Liver (tissue), 9 donors: ENCODE results near the gene ATP5MG. TPM values are rescaled to one million over a fixed set of nuclear protein-coding genes. Genes with fewer than 3 reads are reported as not detected.

Experiments used
- DNase-seq: peaks from one replicate; pipeline ENCODE4 v3.0.0-alpha.2; 2017; ENCODE audit warnings: low spot score
- H3K27ac ChIP-seq, 2 donors: one replicate each; pipeline ENCODE4 v1.7.0; 2013; ENCODE audit warnings: inconsistent platforms in 2 of 2, low read length in 2 of 2, control low read depth in 1 of 2, low read depth in 1 of 2, mild to moderate bottlenecking in 1 of 2
- H3K27me3 ChIP-seq, 4 donors: one replicate each; pipeline versions ENCODE4 v1.6.1 to v1.7.0; 2013; ENCODE audit warnings: low read length in 3 of 4, inconsistent platforms in 1 of 4, mild to moderate bottlenecking in 1 of 4, moderate library complexity in 1 of 4; ENCODE audit not compliant: control insufficient read depth in 4 of 4, insufficient read depth in 4 of 4
- H3K36me3 ChIP-seq, 4 donors: one replicate each; pipeline versions ENCODE4 v1.6.1 to v1.7.0; 2013; ENCODE audit warnings: low read length in 3 of 4, mild to moderate bottlenecking in 3 of 4, low read depth in 1 of 4, moderate library complexity in 1 of 4; ENCODE audit not compliant: control insufficient read depth in 4 of 4, insufficient read depth in 3 of 4
- H3K4me1 ChIP-seq, 4 donors: one replicate each; pipeline versions ENCODE4 v1.6.1 to v1.7.0; 2013; ENCODE audit warnings: low read length in 3 of 4, mild to moderate bottlenecking in 3 of 4, moderate library complexity in 1 of 4; ENCODE audit not compliant: control insufficient read depth in 4 of 4, insufficient read depth in 4 of 4
- H3K4me3 ChIP-seq, 3 donors: one replicate each; pipeline versions ENCODE4 v1.6.1 to v1.7.0; 2013; ENCODE audit warnings: low read length in 3 of 3, control low read depth in 1 of 3, low read depth in 1 of 3, mild to moderate bottlenecking in 1 of 3
- H3K9ac ChIP-seq, 2 donors: one replicate each; pipeline ENCODE4 v1.7.0; 2013; ENCODE audit warnings: low read length in 2 of 2, mild to moderate bottlenecking in 2 of 2, moderate library complexity in 2 of 2, control low read depth in 1 of 2, low read depth in 1 of 2
- H3K9me3 ChIP-seq, 4 donors: one replicate each; pipeline versions ENCODE4 v1.6.1 to v1.7.0; 2013; ENCODE audit warnings: low read length in 3 of 4; ENCODE audit not compliant: control insufficient read depth in 4 of 4
- ATF3 ChIP-seq: IDR thresholded peaks from 2 replicates; pipeline ENCODE4 v1.6.1; 2016; ENCODE audit warnings: antibody characterized with exemption
- EGR1 ChIP-seq, 2 donors: IDR thresholded peaks; 2 replicates each; pipeline ENCODE4 v1.6.1; 2016 to 2018; ENCODE audit warnings: antibody characterized with exemption in 2 of 2, low read depth in 2 of 2
- FOXA1 ChIP-seq: IDR thresholded peaks from 2 replicates; pipeline ENCODE4 v1.6.1; 2016; ENCODE audit warnings: antibody characterized with exemption
- FOXA2 ChIP-seq: IDR thresholded peaks from 2 replicates; pipeline ENCODE4 v1.6.1; 2016; ENCODE audit warnings: antibody characterized with exemption
- GABPA ChIP-seq, 2 donors: IDR thresholded peaks in 1 of 2; conservative IDR thresholded peaks in 1 of 2; 2 replicates each; pipeline ENCODE4 v1.6.1; 2016; ENCODE audit warnings: antibody characterized with exemption in 2 of 2, mild to moderate bottlenecking in 1 of 2, moderate library complexity in 1 of 2
- HNF4A ChIP-seq, 2 donors: conservative IDR thresholded peaks; 2 replicates each; pipeline ENCODE4 v1.6.1; 2016; ENCODE audit warnings: antibody characterized with exemption in 2 of 2, mild to moderate bottlenecking in 2 of 2
- HNF4G ChIP-seq: IDR thresholded peaks from 2 replicates; pipeline ENCODE4 v1.6.1; 2016; ENCODE audit warnings: antibody characterized with exemption
- JUND ChIP-seq, 2 donors: IDR thresholded peaks; 2 replicates each; pipeline ENCODE4 v1.6.1; 2016; ENCODE audit warnings: antibody characterized with exemption in 2 of 2
- NR2F2 ChIP-seq: IDR thresholded peaks from 2 replicates; pipeline ENCODE4 v1.6.1; 2016; ENCODE audit warnings: antibody characterized with exemption
- RAD21 ChIP-seq, 2 donors: IDR thresholded peaks; 2 replicates each; pipeline ENCODE4 v1.6.1; 2016; ENCODE audit warnings: antibody characterized with exemption in 2 of 2, mild to moderate bottlenecking in 2 of 2
- REST ChIP-seq: IDR thresholded peaks from 2 replicates; pipeline ENCODE4 v1.6.1; 2016; ENCODE audit warnings: antibody characterized with exemption, mild to moderate bottlenecking
- RXRA ChIP-seq, 2 donors: IDR thresholded peaks; 2 replicates each; pipeline ENCODE4 v1.6.1; 2017 to 2018; ENCODE audit warnings: antibody characterized with exemption in 2 of 2, mild to moderate bottlenecking in 1 of 2
- SP1 ChIP-seq: IDR thresholded peaks from 2 replicates; pipeline ENCODE4 v1.6.1; 2018; ENCODE audit warnings: antibody characterized with exemption, mild to moderate bottlenecking
- TAF1 ChIP-seq: conservative IDR thresholded peaks from 2 replicates; pipeline ENCODE4 v1.6.1; 2016; ENCODE audit warnings: antibody characterized with exemption, mild to moderate bottlenecking
- YY1 ChIP-seq: IDR thresholded peaks from 2 replicates; pipeline ENCODE4 v1.6.1; 2016; ENCODE audit warnings: antibody characterized with exemption, mild to moderate bottlenecking
- WGBS: extraction: QIAGEN DNeasy Blood & Tissue Kit; methylation state at CpG from one replicate; pipeline ENCODE4 v1.1.7; 2013; 5-methylcytosine and 5-hydroxymethylcytosine counted together
- polyA plus RNA-seq, 2 donors: library from polyadenylated mRNA; stranded (reverse) in 1 of 2; unstranded in 1 of 2; fragments of 200-250 nt in 1 of 2; fragments of >200 nt in 1 of 2; fragmentation: Nextera tagmentation in 1 of 2; extraction: Ambion mirVana in 1 of 2; gene quantifications; one replicate each; pipeline versions ENCODE4 v1.2.1 to v1.2.3, GENCODE V29; 2013 to 2015
- total RNA-seq, 2 donors: library from RNA; depleted of rRNA; stranded (reverse); fragments of >200 nt; gene quantifications; one replicate each; pipeline ENCODE4 v1.2.3, GENCODE V29; 2014
- TF ChIP-seq, protein P1 (sequence below): IDR thresholded peaks from 2 replicates; pipeline ENCODE4 v1.6.1; 2016; ENCODE audit warnings: antibody characterized with exemption
- TF ChIP-seq, protein P2 (sequence below): fragments of 150-350 bp; IDR thresholded peaks from 2 replicates; pipeline ENCODE4 v1.5.1; 2017; ENCODE audit warnings: improper control_type of control experiment, low read depth, low read length; ENCODE audit not compliant: missing input control
- TF ChIP-seq, protein P3 (sequence below): IDR thresholded peaks from 2 replicates; pipeline ENCODE4 v1.6.1; 2016; ENCODE audit warnings: antibody characterized with exemption
- donor health status: healthy.
- donor health status: healthy.
- donor health status: healthy.
- donor health status: healthy.
- donor health status: healthy.

ATP5MG gene
- total and polyA plus RNA-seq, 4 donors, result 25.5 to 542 (median 87.6) TPM

DNA sequence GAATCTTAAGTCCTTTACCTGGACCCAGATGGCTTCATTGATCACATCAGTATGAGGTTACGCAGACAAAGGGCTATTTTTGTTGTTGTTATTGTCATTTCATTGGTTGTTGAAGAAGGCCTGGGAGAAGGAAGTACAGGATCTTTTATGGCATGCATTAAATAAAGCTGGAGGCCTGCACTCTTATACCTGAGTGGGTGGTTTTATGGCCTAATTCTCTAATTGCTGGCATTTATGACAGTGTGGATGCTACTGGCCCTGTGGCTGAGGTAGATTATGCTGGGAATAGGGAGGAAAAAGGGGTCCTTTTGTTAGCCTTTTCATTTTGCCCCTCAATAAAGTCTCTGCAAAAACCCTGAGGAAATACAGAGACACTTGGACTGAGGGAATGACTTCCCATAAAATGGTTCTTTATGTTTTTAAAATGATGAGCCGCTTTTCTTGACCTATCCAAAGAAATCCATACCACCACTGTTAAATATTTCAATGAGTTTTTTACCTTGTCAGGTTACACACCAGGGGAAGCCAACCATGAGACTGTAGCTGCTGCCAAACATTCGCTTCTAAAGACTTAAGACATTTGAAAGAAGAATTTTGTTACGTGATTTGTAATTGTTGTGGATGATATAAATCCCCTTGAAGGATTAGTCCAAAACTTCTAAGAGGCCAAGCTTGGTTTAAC is 41.6 kb downstream of the ATP5MG start:
- no peaks in the 10 kb centered on the region for H3K27me3 ChIP-seq
- WGBS, result 91% methylated on average over 4 of the region's 4 CpGs
- H3K4me3 ChIP-seq, result no peak overlapping the region
- no peak for DNase-seq
- H3K36me3 ChIP-seq, result no peaks in the 10 kb centered on the region
- peaks cover 5 to 22% (median 20%) of the 10 kb centered on the region in 4 donors for H3K4me1 ChIP-seq
- H3K27ac ChIP-seq, result no peak overlapping the region
- TF ChIP-seq TAF1 (no peak), REST (no peak), ATF3 (no peak), FOXA1 (no peak), GABPA (IDR thresholded peaks at IDR 0.05 in 1 of 2, conservative IDR thresholded peaks at IDR 0.05 in 1 of 2) (no peak), FOXA2 (no peak), RXRA (IDR thresholded peaks at IDR 0.05) (no peak), JUND (IDR thresholded peaks at IDR 0.05) (no peak), YY1 (no peak), HNF4A (conservative IDR thresholded peaks at IDR 0.05) (no peak), EGR1 (IDR thresholded peaks at IDR 0.05; ENCODE audit: low read depth in 2 of 2) (no peak), HNF4G (no peak), RAD21 (IDR thresholded peaks at IDR 0.05) (no peak), NR2F2 (no peak), SP1 (no peak)
- TF ChIP-seq, protein P1, sequence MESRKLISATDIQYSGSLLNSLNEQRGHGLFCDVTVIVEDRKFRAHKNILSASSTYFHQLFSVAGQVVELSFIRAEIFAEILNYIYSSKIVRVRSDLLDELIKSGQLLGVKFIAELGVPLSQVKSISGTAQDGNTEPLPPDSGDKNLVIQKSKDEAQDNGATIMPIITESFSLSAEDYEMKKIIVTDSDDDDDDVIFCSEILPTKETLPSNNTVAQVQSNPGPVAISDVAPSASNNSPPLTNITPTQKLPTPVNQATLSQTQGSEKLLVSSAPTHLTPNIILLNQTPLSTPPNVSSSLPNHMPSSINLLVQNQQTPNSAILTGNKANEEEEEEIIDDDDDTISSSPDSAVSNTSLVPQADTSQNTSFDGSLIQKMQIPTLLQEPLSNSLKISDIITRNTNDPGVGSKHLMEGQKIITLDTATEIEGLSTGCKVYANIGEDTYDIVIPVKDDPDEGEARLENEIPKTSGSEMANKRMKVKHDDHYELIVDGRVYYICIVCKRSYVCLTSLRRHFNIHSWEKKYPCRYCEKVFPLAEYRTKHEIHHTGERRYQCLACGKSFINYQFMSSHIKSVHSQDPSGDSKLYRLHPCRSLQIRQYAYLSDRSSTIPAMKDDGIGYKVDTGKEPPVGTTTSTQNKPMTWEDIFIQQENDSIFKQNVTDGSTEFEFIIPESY, result no peak
- TF ChIP-seq, protein P2, sequence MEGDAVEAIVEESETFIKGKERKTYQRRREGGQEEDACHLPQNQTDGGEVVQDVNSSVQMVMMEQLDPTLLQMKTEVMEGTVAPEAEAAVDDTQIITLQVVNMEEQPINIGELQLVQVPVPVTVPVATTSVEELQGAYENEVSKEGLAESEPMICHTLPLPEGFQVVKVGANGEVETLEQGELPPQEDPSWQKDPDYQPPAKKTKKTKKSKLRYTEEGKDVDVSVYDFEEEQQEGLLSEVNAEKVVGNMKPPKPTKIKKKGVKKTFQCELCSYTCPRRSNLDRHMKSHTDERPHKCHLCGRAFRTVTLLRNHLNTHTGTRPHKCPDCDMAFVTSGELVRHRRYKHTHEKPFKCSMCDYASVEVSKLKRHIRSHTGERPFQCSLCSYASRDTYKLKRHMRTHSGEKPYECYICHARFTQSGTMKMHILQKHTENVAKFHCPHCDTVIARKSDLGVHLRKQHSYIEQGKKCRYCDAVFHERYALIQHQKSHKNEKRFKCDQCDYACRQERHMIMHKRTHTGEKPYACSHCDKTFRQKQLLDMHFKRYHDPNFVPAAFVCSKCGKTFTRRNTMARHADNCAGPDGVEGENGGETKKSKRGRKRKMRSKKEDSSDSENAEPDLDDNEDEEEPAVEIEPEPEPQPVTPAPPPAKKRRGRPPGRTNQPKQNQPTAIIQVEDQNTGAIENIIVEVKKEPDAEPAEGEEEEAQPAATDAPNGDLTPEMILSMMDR, result no peak
- TF ChIP-seq, protein P3, sequence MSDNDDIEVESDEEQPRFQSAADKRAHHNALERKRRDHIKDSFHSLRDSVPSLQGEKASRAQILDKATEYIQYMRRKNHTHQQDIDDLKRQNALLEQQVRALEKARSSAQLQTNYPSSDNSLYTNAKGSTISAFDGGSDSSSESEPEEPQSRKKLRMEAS, result no peak
- no peak overlapping the region for H3K9ac ChIP-seq
- no peaks in the 10 kb centered on the region for H3K9me3 ChIP-seq
